ENCODE measurements around the gene ZNF136.

DNA sequence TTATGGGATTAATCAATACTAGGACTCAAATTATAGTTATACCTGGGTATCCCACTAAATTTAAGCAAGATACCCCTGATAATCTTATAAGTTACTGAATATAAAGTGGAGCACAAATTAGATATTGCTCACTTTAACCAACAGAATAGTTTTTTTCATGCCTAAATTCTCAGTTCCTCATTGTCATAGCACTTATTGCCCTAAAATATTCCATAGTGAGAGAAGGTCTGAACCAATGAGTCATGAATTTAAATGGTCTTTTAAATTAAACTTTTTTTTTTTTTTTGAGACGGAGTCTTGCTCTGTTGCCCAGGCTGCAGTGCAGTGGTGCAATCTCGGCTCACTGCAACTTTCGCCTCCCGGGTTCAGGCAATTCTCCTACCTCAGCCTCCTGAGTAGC, 42.4 kb downstream of the ZNF136 start:
- TF ChIP-seq, protein P1, sequence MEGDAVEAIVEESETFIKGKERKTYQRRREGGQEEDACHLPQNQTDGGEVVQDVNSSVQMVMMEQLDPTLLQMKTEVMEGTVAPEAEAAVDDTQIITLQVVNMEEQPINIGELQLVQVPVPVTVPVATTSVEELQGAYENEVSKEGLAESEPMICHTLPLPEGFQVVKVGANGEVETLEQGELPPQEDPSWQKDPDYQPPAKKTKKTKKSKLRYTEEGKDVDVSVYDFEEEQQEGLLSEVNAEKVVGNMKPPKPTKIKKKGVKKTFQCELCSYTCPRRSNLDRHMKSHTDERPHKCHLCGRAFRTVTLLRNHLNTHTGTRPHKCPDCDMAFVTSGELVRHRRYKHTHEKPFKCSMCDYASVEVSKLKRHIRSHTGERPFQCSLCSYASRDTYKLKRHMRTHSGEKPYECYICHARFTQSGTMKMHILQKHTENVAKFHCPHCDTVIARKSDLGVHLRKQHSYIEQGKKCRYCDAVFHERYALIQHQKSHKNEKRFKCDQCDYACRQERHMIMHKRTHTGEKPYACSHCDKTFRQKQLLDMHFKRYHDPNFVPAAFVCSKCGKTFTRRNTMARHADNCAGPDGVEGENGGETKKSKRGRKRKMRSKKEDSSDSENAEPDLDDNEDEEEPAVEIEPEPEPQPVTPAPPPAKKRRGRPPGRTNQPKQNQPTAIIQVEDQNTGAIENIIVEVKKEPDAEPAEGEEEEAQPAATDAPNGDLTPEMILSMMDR (conservative IDR thresholded peaks at IDR 0.05; ENCODE audit: low read depth in 2 of 2) = no peak
- TF ChIP-seq POLR2AphosphoS5 (IDR thresholded peaks at IDR 0.05; ENCODE audit: low read depth) = no peak

Measured in GM23338 (cell line).